Muscle of leg (tissue), 11 donors: ENCODE data around the gene FKBP1B. TPM values are rescaled to one million over a fixed set of nuclear protein-coding genes. Genes with fewer than 3 reads are reported as not detected.
"Not testable (repeated sequence)": the region's sequence is repeated elsewhere in the genome, so short reads cannot be mapped to it uniquely, and the experiment has no call there.

Source experiments
- DNase-seq: peaks from one replicate; pipeline ENCODE4 v3.0.0; 2013
- H3K27ac ChIP-seq: one replicate; pipeline ENCODE4 v1.5.1; 2013; ENCODE audit warnings: mild to moderate bottlenecking, low read length, control low read depth
- H3K27me3 ChIP-seq: one replicate; pipeline ENCODE4 v1.6.1; 2013; ENCODE audit warnings: low read length; ENCODE audit not compliant: control insufficient read depth, insufficient read depth
- H3K36me3 ChIP-seq: one replicate; pipeline ENCODE4 v1.6.1; 2013; ENCODE audit warnings: low read length; ENCODE audit not compliant: control insufficient read depth, insufficient read depth
- H3K4me1 ChIP-seq: one replicate; pipeline ENCODE4 v1.6.1; 2013; ENCODE audit warnings: low read length; ENCODE audit not compliant: control insufficient read depth, insufficient read depth
- H3K4me3 ChIP-seq: one replicate; pipeline ENCODE4 v1.5.1; 2013; ENCODE audit warnings: low read length, control low read depth
- H3K9me3 ChIP-seq: replicated peaks from 2 replicates; pipeline ENCODE4 v1.6.1; 2013; ENCODE audit warnings: low read depth, low read length; ENCODE audit not compliant: control insufficient read depth
- WGBS: methylation state at CpG from one replicate; pipeline ENCODE4 v1.1.5; 2013; ENCODE audit warnings: missing lambda C conversion rate; ENCODE audit not compliant: insufficient coverage; 5-methylcytosine and 5-hydroxymethylcytosine counted together
- polyA plus RNA-seq, 8 donors: library from polyadenylated mRNA; unstranded; fragments of 120-200 nt; gene quantifications; one replicate each; pipeline versions ENCODE4 v1.2.1 to v1.2.3, GENCODE V29; 2013; ENCODE audit warnings: inconsistent platforms in 1 of 8, low replicate concordance in 1 of 8; ENCODE audit not compliant: insufficient read length in 8 of 8, insufficient read depth in 1 of 8
- total RNA-seq: library from RNA; stranded (reverse); fragments of 120-200 nt; gene quantifications from one replicate; pipeline ENCODE4 v1.2.4, GENCODE V29; 2013

FKBP1B gene
- total and polyA plus RNA-seq, 9 donors = 2.1 to 4.5 (median 3.2) TPM

- 91% methylated on average over 5 of the region's 8 CpGs for WGBS
- Histone ChIP-seq H3K27ac (peak overlapping the region; percentile 94), H3K36me3 (peaks cover 35% of the 10 kb centered on the region), H3K27me3 (no peaks in the 10 kb centered on the region), H3K9me3 (no peaks in the 10 kb centered on the region), H3K4me1 (peaks cover 31% of the 10 kb centered on the region), H3K4me3 (peak overlapping the region; percentile 61)
- DNase-seq = no peak
Measured at GRCh38 chr2:24082787-24083566, 33.4 kb downstream of the FKBP1B start.

GRCh38 chr2:24083567-24084385, 34.2 kb downstream of the FKBP1B start:
- peak; percentile 92 for DNase-seq
- 3% methylated on average over 23 of the region's 30 CpGs for WGBS
- Histone ChIP-seq H3K27me3 (no peaks in the 10 kb centered on the region), H3K4me3 (peak overlapping the region; percentile 61), H3K27ac (peak overlapping the region; percentile 94), H3K9me3 (no peaks in the 10 kb centered on the region), H3K36me3 (peaks cover 30% of the 10 kb centered on the region), H3K4me1 (peaks cover 31% of the 10 kb centered on the region)

GRCh38 chr2:24084386-24085199, 35.1 kb downstream of the FKBP1B start, which contains the start of gene TP53I3:
TSS of gene TP53I3 (minus strand) at chr2:24084834. CDS start at chr2:24084326, 508 bp downstream.
- H3K4me3 ChIP-seq = peak within 1 kb of the TSS; percentile 61
- peak; percentile 96 for DNase-seq
- WGBS = under 1% methylated on average over 42 of the region's 44 CpGs
- H3K36me3 ChIP-seq = peaks cover 25% of the 10 kb centered on the region
- H3K4me1 ChIP-seq = peaks cover 31% of the 10 kb centered on the region
- no peaks in the 10 kb centered on the region for H3K27me3 ChIP-seq
- H3K9me3 ChIP-seq = no peaks in the 10 kb centered on the region
- H3K27ac ChIP-seq = peak within 1 kb of the TSS; percentile 94

GRCh38 chr2:24085200-24085489, 35.6 kb downstream of the FKBP1B start:
- Histone ChIP-seq H3K4me3 (peak overlapping the region; percentile 61), H3K9me3 (no peaks in the 10 kb centered on the region), H3K36me3 (peaks cover 22% of the 10 kb centered on the region), H3K4me1 (peaks cover 30% of the 10 kb centered on the region), H3K27ac (peak overlapping the region; percentile 94), H3K27me3 (no peaks in the 10 kb centered on the region)
- DNase-seq = no peak
- WGBS = 15% methylated on average over 10 of the region's 11 CpGs

- WGBS = no CpG with 5 or more reads among the region's 1 CpG
- H3K4me3 ChIP-seq = no peak overlapping the region
- H3K9me3 ChIP-seq = no peaks in the 10 kb centered on the region
- no peak for DNase-seq
- peaks cover 14% of the 10 kb centered on the region for H3K36me3 ChIP-seq
- no peaks in the 10 kb centered on the region for H3K27me3 ChIP-seq
- no peak overlapping the region for H3K27ac ChIP-seq
- H3K4me1 ChIP-seq = peaks cover 24% of the 10 kb centered on the region
Measured at GRCh38 chr2:24086241-24086640, 36.7 kb downstream of the FKBP1B start.

- H3K4me1 ChIP-seq = peaks cover 20% of the 10 kb centered on the region
- H3K36me3 ChIP-seq = peaks cover 11% of the 10 kb centered on the region
- DNase-seq = no peak
- H3K27ac ChIP-seq = no peak overlapping the region
- WGBS = no CpG with 5 or more reads among the region's 3 CpGs
- no peak overlapping the region for H3K4me3 ChIP-seq
- H3K9me3 ChIP-seq = no peaks in the 10 kb centered on the region
- H3K27me3 ChIP-seq = no peaks in the 10 kb centered on the region
Measured at GRCh38 chr2:24087032-24087431, 37.5 kb downstream of the FKBP1B start.

- Histone ChIP-seq H3K27ac (no peak overlapping the region), H3K4me3 (no peak overlapping the region), H3K27me3 (no peaks in the 10 kb centered on the region), H3K36me3 (no peaks in the 10 kb centered on the region), H3K4me1 (peaks cover 8% of the 10 kb centered on the region), H3K9me3 (no peaks in the 10 kb centered on the region)
- WGBS = 100% methylated on average over 1 of the region's 2 CpGs
- DNase-seq = no peak
Measured at GRCh38 chr2:24088821-24089359, 39.3 kb downstream of the FKBP1B start.

- H3K9me3 ChIP-seq, H3K4me3 ChIP-seq, DNase-seq, H3K27ac ChIP-seq, H3K4me1 ChIP-seq, H3K27me3 ChIP-seq: not testable (repeated sequence)
- WGBS = no CpG with 5 or more reads among the region's 5 CpGs
- H3K36me3 ChIP-seq = peaks cover 14% of the 10 kb centered on the region
Measured at GRCh38 chr2:24093270-24093669, 43.7 kb downstream of the FKBP1B start.

GRCh38 chr2:24095171-24095677, 45.7 kb downstream of the FKBP1B start:
- 76% methylated on average over 17 of the region's 17 CpGs for whole genome bisulfite sequencing
- DNase-seq, H3K9me3 ChIP-seq, H3K4me3 ChIP-seq, H3K27ac ChIP-seq, H3K4me1 ChIP-seq, H3K27me3 ChIP-seq: not testable (repeated sequence)
- peaks cover 14% of the 10 kb centered on the region for H3K36me3 ChIP-seq
